Measurements from ENCODE around the gene TGFBR2.

TGFBR2 gene

DNA sequence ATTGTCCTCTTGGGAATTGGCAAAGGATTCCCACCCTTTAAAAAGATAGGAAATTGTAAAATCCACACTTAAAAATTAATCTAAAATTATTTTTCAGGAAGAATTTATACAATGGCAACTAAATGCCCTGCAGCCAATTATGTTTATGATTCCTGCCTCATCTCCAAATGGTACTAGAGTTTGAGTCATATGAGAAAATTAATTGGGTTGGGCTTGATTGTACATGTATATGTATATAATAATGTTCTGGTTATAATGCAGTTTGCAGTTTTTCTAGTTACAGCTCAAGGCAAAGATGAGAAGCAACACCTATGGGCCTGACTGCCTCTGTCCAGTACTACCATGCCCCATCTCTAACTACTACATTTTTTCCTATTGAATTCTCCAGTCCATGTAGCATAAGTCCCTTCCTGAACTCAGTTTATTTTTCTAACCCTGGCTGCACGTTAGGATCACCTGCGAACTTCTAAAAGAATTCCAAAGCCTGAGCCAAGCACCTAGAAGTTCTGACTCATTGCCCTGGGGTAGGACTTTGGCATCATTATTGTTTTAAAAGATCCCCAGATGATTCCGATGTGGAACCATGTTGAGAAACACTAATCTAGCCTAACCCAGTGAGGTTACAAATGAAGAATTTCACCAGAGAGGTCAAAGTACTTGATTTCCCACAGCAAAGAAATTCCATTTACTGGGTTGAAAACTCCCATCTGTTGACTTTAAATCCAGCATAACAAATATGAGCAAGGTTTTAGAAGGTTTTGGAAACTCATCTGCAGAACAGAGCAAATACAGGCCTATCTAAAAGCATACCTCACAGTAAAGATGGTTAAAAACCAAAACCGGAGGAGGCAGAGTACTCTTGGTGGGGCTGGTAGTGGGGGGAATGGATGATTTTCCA lies 19.4 kb downstream of the TGFBR2 start:
- TF ChIP-seq, protein P1, sequence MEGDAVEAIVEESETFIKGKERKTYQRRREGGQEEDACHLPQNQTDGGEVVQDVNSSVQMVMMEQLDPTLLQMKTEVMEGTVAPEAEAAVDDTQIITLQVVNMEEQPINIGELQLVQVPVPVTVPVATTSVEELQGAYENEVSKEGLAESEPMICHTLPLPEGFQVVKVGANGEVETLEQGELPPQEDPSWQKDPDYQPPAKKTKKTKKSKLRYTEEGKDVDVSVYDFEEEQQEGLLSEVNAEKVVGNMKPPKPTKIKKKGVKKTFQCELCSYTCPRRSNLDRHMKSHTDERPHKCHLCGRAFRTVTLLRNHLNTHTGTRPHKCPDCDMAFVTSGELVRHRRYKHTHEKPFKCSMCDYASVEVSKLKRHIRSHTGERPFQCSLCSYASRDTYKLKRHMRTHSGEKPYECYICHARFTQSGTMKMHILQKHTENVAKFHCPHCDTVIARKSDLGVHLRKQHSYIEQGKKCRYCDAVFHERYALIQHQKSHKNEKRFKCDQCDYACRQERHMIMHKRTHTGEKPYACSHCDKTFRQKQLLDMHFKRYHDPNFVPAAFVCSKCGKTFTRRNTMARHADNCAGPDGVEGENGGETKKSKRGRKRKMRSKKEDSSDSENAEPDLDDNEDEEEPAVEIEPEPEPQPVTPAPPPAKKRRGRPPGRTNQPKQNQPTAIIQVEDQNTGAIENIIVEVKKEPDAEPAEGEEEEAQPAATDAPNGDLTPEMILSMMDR (conservative IDR thresholded peaks at IDR 0.05; ENCODE audit: low read depth, low read length): no peak
- H3K4me3 ChIP-seq (ENCODE audit: low read length): no peak overlapping the region
- peak; percentile 80 for DNase-seq (ENCODE audit: low read depth)

DNA sequence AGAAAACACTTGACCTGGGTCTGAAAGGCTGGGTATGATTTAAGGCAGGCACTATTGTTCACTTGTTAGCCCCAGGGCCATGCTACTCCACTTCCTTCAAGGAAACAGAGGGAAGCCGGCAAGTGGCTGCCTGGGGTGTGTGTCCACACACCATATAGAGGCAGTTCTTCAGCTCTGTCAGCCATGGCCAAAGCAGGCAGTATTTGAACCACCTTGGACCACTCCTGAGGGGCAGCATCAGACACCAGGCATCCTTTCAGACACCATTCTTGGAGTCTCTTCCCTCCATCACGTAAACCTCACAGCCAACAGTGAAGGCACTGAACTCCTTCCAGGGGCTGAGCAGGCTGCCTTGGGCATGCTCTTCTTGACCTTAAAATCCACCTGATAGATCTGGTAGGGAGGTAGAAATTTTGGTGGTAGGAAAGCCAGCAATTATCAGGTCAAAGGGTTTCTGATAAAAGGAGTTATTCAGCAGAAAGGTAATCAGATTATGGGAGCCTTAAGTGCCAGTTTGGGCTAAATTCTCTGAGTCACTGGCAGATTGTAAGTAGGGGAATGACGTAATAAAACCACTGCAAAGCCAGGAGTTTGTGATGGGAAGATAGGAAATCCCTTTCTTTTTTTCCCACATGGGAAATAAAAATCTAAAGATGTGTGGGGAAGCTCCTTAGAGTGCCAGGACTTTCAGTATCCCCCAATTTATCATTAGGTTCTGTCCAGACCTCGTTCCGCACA lies 20.2 kb downstream of the TGFBR2 start:
- TF ChIP-seq, protein P1 (conservative IDR thresholded peaks at IDR 0.05; ENCODE audit: low read depth, low read length): no peak
- DNase-seq (ENCODE audit: low read depth): peak; percentile 96
- no peak overlapping the region for H3K4me3 ChIP-seq (ENCODE audit: low read length)

DNA sequence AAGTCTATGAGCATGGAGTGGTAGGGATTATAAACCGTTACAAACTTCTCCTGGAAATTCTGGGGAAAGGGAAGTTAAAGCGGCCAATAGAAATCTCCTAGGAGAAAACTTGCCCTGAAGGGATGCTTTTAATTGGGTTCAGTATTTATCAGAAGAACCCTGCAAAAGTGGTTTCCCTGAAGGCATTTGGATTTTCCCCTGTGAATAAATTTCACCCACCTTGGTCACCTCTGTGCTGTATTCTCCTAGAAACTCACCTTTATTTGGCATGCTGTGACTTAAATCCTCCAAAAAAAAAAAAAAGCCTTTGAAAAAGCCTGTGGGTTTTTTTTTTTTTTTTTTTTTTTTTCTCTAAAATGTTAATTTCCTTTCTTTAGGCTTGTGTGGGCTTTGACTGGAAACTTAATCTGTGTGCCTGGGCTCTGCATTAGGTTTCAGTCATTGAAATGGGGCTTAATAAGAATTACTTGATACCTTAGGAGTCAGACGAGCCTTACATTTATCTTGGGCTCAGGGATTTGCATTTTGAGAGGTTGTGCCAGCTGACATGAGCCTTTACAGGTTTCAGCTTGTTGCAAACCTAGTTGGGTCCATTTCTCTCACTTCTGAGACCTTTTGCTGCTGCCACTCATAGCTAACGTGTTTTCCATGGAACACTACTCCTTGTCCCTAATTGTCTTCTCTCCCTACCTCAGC lies 22.0 kb downstream of the TGFBR2 start:
- H3K4me3 ChIP-seq (ENCODE audit: low read length): no peak overlapping the region
- TF ChIP-seq, protein P1 (conservative IDR thresholded peaks at IDR 0.05; ENCODE audit: low read depth, low read length): no peak

DNA sequence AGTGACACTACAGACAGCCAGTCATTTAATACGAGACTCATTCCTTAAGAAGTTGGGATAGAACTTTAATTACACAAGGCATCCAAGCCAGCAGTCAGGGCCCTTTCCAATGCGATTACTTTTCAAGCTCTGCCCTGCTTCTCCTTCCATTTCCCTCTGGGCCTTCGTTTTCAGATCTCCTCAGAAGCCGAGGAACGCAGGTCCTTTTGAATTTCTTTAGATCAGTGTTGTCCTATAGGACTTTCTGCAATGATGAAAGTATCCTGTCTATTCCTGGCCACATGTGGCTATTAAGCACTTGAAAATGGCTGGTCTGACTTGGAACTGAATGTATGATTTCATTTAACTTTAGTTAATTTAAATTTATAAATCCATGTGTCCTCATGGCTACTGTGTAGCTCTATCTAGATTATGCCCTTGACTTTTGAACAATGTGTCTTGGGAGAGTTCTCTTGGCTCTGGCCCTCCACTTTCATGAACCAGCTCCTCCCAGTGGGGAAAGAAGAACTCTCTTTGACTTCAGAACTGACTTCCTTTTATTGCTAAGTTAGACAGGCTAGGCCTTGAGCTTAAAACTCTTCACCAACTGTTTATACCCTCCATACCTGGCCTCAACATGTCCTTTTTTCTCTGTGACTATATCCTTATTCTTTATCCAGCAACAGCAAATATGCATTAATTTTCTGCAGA lies 22.6 kb downstream of the TGFBR2 start:
- DNase-seq (ENCODE audit: low read depth): no peak
- no peak overlapping the region for H3K4me3 ChIP-seq (ENCODE audit: low read length)
- TF ChIP-seq, protein P1 (conservative IDR thresholded peaks at IDR 0.05; ENCODE audit: low read depth, low read length): peak; percentile 41

More for the DNA sequence above, 22.0 kb downstream of the TGFBR2 start:
- DNase-seq (ENCODE audit: low read depth): peak; percentile 62

DNA sequence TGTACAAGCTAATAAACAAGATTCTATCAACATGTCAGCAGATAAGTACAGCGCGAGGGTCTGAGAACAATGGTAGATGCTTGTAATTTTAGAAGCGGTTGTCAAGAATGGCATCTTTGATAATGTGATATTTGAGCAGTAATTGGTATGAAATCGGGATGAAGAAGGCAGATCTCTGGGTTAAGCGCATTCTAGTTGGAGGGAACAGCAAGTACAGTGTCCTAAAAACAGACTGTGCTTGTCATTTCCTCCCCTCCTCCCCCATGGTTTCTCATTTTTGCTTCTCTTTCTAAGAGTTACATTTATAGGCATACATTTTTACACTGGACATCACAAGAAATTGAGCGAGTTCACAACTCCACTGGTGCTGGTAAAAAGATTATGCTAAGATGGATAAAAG lies 23.3 kb downstream of the TGFBR2 start:
- no peak overlapping the region for H3K4me3 ChIP-seq (ENCODE audit: low read length)
- TF ChIP-seq, protein P1 (conservative IDR thresholded peaks at IDR 0.05; ENCODE audit: low read depth, low read length): no peak
- DNase-seq (ENCODE audit: low read depth): no peak

DNA sequence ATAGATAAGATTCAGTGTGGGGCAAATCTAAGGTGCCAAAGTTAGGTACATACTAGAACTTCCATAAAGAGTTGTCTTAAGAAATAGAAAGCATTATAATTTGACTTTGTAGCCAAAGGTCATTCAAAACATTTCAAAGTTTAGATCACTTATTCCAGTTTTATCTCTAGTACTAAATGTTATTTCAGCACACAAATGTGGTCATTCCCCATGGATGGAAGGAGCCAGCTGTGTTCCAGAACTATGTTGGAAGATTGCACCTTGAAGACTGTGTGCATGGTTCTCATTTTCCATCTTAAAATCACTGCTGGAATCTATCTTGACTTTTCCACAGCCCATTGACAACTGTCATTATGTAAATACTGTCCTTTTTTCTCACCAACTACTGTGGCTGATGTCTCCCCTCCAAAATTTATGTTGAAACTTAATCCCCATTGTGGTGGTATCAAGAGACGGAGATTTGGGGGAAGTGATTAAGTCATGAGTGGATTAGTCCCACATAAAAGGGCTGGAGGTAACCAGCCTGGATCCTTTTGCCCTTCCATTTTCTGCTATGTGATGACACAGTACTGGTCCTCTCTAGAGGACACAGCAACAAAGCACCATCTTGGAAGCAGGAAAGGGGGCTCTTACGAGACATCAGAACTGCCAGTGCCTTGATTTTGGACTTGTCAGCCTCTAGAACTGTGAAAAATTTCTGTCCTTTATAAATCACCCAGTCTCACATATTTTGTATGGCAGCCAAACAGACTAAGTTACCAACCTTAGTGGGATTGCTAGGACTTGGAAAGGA lies 24.0 kb downstream of the TGFBR2 start:
- no peak for DNase-seq (ENCODE audit: low read depth)
- TF ChIP-seq, protein P1 (conservative IDR thresholded peaks at IDR 0.05; ENCODE audit: low read depth, low read length): no peak
- no peak overlapping the region for H3K4me3 ChIP-seq (ENCODE audit: low read length)

Data from retinal pigment epithelial cell (primary cell).